ENCODE results near the gene PCCA. TPM values are rescaled to one million over a fixed set of nuclear protein-coding genes. Genes with fewer than 3 reads are reported as not detected.

The PCCA gene
- total RNA-seq, 1 experiment from 2014 or later = 4.8 TPM

GRCh38 chr13:100447831-100448230 is 358.9 kb downstream of the PCCA start:
- DNase-seq (ENCODE audit: low read depth) = no peak
- in situ Hi-C loops (cut with HindIII; ENCODE audit: low pct_unique_long_range_greater_than_20kb, low sequenced_read_pairs) = no loop called here

- no peak for DNase-seq (ENCODE audit: low read depth)
- in situ Hi-C loops (cut with HindIII; ENCODE audit: low pct_unique_long_range_greater_than_20kb, low sequenced_read_pairs) = no loop called here
Measured at GRCh38 chr13:100451923-100452322, 363.0 kb downstream of the PCCA start.

GRCh38 chr13:100454876-100455275 is 366.0 kb downstream of the PCCA start:
- no peak for DNase-seq (ENCODE audit: low read depth)

GRCh38 chr13:100458673-100459072 is 369.8 kb downstream of the PCCA start:
- no peak for DNase-seq (ENCODE audit: low read depth)
- in situ Hi-C loops (cut with HindIII; ENCODE audit: low pct_unique_long_range_greater_than_20kb, low sequenced_read_pairs) = no loop called here

More at GRCh38 chr13:100454876-100455275, 366.0 kb downstream of the PCCA start:
- in situ Hi-C loops (cut with HindIII; ENCODE audit: low pct_unique_long_range_greater_than_20kb, low sequenced_read_pairs) = no loop called here

- in situ Hi-C loops (cut with HindIII; ENCODE audit: low pct_unique_long_range_greater_than_20kb, low sequenced_read_pairs) = no loop called here
- no peak for DNase-seq (ENCODE audit: low read depth)
Measured at GRCh38 chr13:100459747-100460146, 370.9 kb downstream of the PCCA start.

GRCh38 chr13:100460266-100460665 is 371.4 kb downstream of the PCCA start:
- DNase-seq (ENCODE audit: low read depth) = no peak
- in situ Hi-C loops (cut with HindIII; ENCODE audit: low pct_unique_long_range_greater_than_20kb, low sequenced_read_pairs) = no loop called here

- DNase-seq (ENCODE audit: low read depth) = no peak
- in situ Hi-C loops (cut with HindIII; ENCODE audit: low pct_unique_long_range_greater_than_20kb, low sequenced_read_pairs) = no loop called here
Measured at GRCh38 chr13:100460791-100461190, 371.9 kb downstream of the PCCA start.

GRCh38 chr13:100461309-100462030 is 372.6 kb downstream of the PCCA start:
- in situ Hi-C loops (cut with HindIII; ENCODE audit: low pct_unique_long_range_greater_than_20kb, low sequenced_read_pairs) = no loop called here
- DNase-seq (ENCODE audit: low read depth) = no peak

GRCh38 chr13:100464006-100464405 is 375.1 kb downstream of the PCCA start:
- no peak for DNase-seq (ENCODE audit: low read depth)
- in situ Hi-C loops (cut with HindIII; ENCODE audit: low pct_unique_long_range_greater_than_20kb, low sequenced_read_pairs) = no loop called here

GRCh38 chr13:100465558-100465957 is 376.7 kb downstream of the PCCA start:
- in situ Hi-C loops (cut with HindIII; ENCODE audit: low pct_unique_long_range_greater_than_20kb, low sequenced_read_pairs) = no loop called here
- no peak for DNase-seq (ENCODE audit: low read depth)

- DNase-seq (ENCODE audit: low read depth) = no peak
- in situ Hi-C loops (cut with HindIII; ENCODE audit: low pct_unique_long_range_greater_than_20kb, low sequenced_read_pairs) = no loop called here
Measured at GRCh38 chr13:100470866-100471505, 382.1 kb downstream of the PCCA start.

GRCh38 chr13:100473087-100473486 is 384.2 kb downstream of the PCCA start:
- in situ Hi-C loops (cut with HindIII; ENCODE audit: low pct_unique_long_range_greater_than_20kb, low sequenced_read_pairs) = no loop called here
- DNase-seq (ENCODE audit: low read depth) = no peak

- no peak for DNase-seq (ENCODE audit: low read depth)
- in situ Hi-C loops (cut with HindIII; ENCODE audit: low pct_unique_long_range_greater_than_20kb, low sequenced_read_pairs) = no loop called here
Measured at GRCh38 chr13:100473501-100474044, 384.7 kb downstream of the PCCA start.

GRCh38 chr13:100476963-100477362 is 388.1 kb downstream of the PCCA start:
- in situ Hi-C loops (cut with HindIII; ENCODE audit: low pct_unique_long_range_greater_than_20kb, low sequenced_read_pairs) = no loop called here
- no peak for DNase-seq (ENCODE audit: low read depth)

- in situ Hi-C loops (cut with HindIII; ENCODE audit: low pct_unique_long_range_greater_than_20kb, low sequenced_read_pairs) = no loop called here
- no peak for DNase-seq (ENCODE audit: low read depth)
Measured at GRCh38 chr13:100478107-100478809, 389.4 kb downstream of the PCCA start.

- no peak for DNase-seq (ENCODE audit: low read depth)
- in situ Hi-C loops (cut with HindIII; ENCODE audit: low pct_unique_long_range_greater_than_20kb, low sequenced_read_pairs) = no loop called here
Measured at GRCh38 chr13:100480676-100481075, 391.8 kb downstream of the PCCA start.

GRCh38 chr13:100483139-100483538 is 394.2 kb downstream of the PCCA start:
- no peak for DNase-seq (ENCODE audit: low read depth)
- in situ Hi-C loops (cut with HindIII; ENCODE audit: low pct_unique_long_range_greater_than_20kb, low sequenced_read_pairs) = no loop called here

GRCh38 chr13:100483841-100484381 is 395.0 kb downstream of the PCCA start:
- DNase-seq (ENCODE audit: low read depth) = no peak
- in situ Hi-C loops (cut with HindIII; ENCODE audit: low pct_unique_long_range_greater_than_20kb, low sequenced_read_pairs) = no loop called here

GRCh38 chr13:100484702-100485101 is 395.8 kb downstream of the PCCA start:
- no peak for DNase-seq (ENCODE audit: low read depth)

More at GRCh38 chr13:100484702-100485101, 395.8 kb downstream of the PCCA start:
- in situ Hi-C loops (cut with HindIII; ENCODE audit: low pct_unique_long_range_greater_than_20kb, low sequenced_read_pairs) = no loop called here

Measured in Caki2 (cell line).